CD14-positive monocyte (primary cell): Measurements from ENCODE around the gene TCN2. TPM values are rescaled to one million over a fixed set of nuclear protein-coding genes. Genes with fewer than 3 reads are reported as not detected.

Experiments used
- DNase-seq, 3 donors: peaks; one replicate each; pipeline ENCODE4 v3.0.0-alpha.2; 2011 to 2022
- H2AFZ ChIP-seq: 2 replicates; pipeline ENCODE4 v1.6.0; 2012; ENCODE audit warnings: mild to moderate bottlenecking, low read depth, low read length, inconsistent platforms; ENCODE audit not compliant: insufficient read depth, poor library complexity, severe bottlenecking
- H3K27ac ChIP-seq, 2 donors: 1 replicate in 1 of 2; 2 replicates in 1 of 2; pipeline ENCODE4 v1.5.1; 2012 to 2013; ENCODE audit warnings: low read length in 2 of 2, control low read depth in 1 of 2, inconsistent platforms in 1 of 2, low read depth in 1 of 2, mild to moderate bottlenecking in 1 of 2
- H3K27me3 ChIP-seq, 2 donors: one replicate each; pipeline versions ENCODE4 v1.6.0 to v1.6.1; 2011 to 2013; ENCODE audit warnings: low read length in 2 of 2; ENCODE audit not compliant: control insufficient read depth in 2 of 2, insufficient read depth in 2 of 2
- H3K36me3 ChIP-seq, 2 donors: replicated peaks in 1 of 2; 1 replicate in 1 of 2; 2 replicates in 1 of 2; pipeline versions ENCODE4 v1.5.1 to v1.6.1; 2012 to 2013; ENCODE audit warnings: low read length in 2 of 2, control low read depth in 1 of 2, inconsistent platforms in 1 of 2, mild to moderate bottlenecking in 1 of 2; ENCODE audit not compliant: insufficient read depth in 2 of 2, control insufficient read depth in 1 of 2
- H3K4me1 ChIP-seq, 2 donors: 1 replicate in 1 of 2; 2 replicates in 1 of 2; pipeline versions ENCODE4 v1.5.1 to v1.6.1; 2012 to 2013; ENCODE audit warnings: low read length in 2 of 2, control low read depth in 1 of 2, inconsistent platforms in 1 of 2, mild to moderate bottlenecking in 1 of 2, moderate library complexity in 1 of 2; ENCODE audit not compliant: insufficient read depth in 2 of 2, control insufficient read depth in 1 of 2
- H3K4me2 ChIP-seq: replicated peaks from 2 replicates; pipeline ENCODE3; 2012; ENCODE audit warnings: low read length, moderate library complexity, mild to moderate bottlenecking; ENCODE audit not compliant: poor library complexity, severe bottlenecking; ENCODE audit errors: extremely low read depth
- H3K4me3 ChIP-seq, 3 experiments: fragments of 200-600 bp in 1 of 3; sonication (generic) in 1 of 3; replicated peaks in 1 of 3; 1 replicate in 2 of 3; 2 replicates in 1 of 3; pipeline ENCODE4 v1.5.1; 2011 to 2013; ENCODE audit warnings: low read length in 3 of 3, mild to moderate bottlenecking in 3 of 3, control low read depth in 2 of 3, low read depth in 2 of 3, inconsistent platforms in 1 of 3, moderate library complexity in 1 of 3
- H3K79me2 ChIP-seq: 2 replicates; pipeline ENCODE4 v1.6.0; 2012; ENCODE audit warnings: mild to moderate bottlenecking, control low read depth, inconsistent platforms, low read length, moderate library complexity; ENCODE audit not compliant: insufficient read depth
- H3K9ac ChIP-seq: 2 replicates; pipeline ENCODE4 v1.6.0; 2017; ENCODE audit warnings: low read length, mild to moderate bottlenecking; ENCODE audit not compliant: insufficient read depth, poor library complexity, severe bottlenecking
- H3K9me3 ChIP-seq, 2 donors: replicated peaks in 1 of 2; 1 replicate in 1 of 2; 2 replicates in 1 of 2; pipeline versions ENCODE4 v1.5.1 to v1.6.1; 2012 to 2013; ENCODE audit warnings: low read length in 2 of 2, control low read depth in 1 of 2; ENCODE audit not compliant: control insufficient read depth in 1 of 2, insufficient read depth in 1 of 2
- H4K20me1 ChIP-seq: 2 replicates; pipeline ENCODE4 v1.6.0; 2012; ENCODE audit warnings: mild to moderate bottlenecking, low read length, control low read depth, moderate library complexity; ENCODE audit not compliant: insufficient read depth
- H3K27ac Mint-ChIP-seq, 7 donors: one replicate each; pipeline ENCODE4 v1.8.0; 2020; ENCODE audit warnings: mild to moderate bottlenecking in 7 of 7, mixed read lengths in 7 of 7, moderate library complexity in 6 of 7, inconsistent platforms in 2 of 7
- H3K27me3 Mint-ChIP-seq, 3 donors: one replicate each; pipeline ENCODE4 v1.8.0; 2021 to 2022; ENCODE audit warnings: low read depth in 3 of 3, mild to moderate bottlenecking in 3 of 3, mixed read lengths in 3 of 3, moderate library complexity in 3 of 3, inconsistent platforms in 1 of 3
- H3K36me3 Mint-ChIP-seq, 2 donors: one replicate each; pipeline ENCODE4 v1.8.0; 2020; ENCODE audit warnings: mixed read lengths in 2 of 2, inconsistent platforms in 1 of 2, mild to moderate bottlenecking in 1 of 2
- H3K4me1 Mint-ChIP-seq: one replicate; pipeline ENCODE4 v1.8.0; 2020; ENCODE audit warnings: mild to moderate bottlenecking, mixed read lengths
- H3K4me3 Mint-ChIP-seq, 2 donors: one replicate each; pipeline ENCODE4 v1.8.0; 2020; ENCODE audit warnings: mild to moderate bottlenecking in 2 of 2, mixed read lengths in 2 of 2, moderate library complexity in 1 of 2
- H3K9me3 Mint-ChIP-seq, 7 donors: one replicate each; pipeline ENCODE4 v1.8.0; 2020 to 2022; ENCODE audit warnings: mixed read lengths in 7 of 7, mild to moderate bottlenecking in 6 of 7, moderate library complexity in 6 of 7, inconsistent platforms in 2 of 7
- CTCF ChIP-seq: fragments of 200-600 bp; IDR thresholded peaks from one replicate; pipeline ENCODE4 v1.8.0; 2022; ENCODE audit warnings: antibody characterized with exemption, mild to moderate bottlenecking
- WGBS: methylation state at CpG from one replicate; pipeline ENCODE4 v1.1.5; 2013; ENCODE audit warnings: missing lambda C conversion rate; ENCODE audit not compliant: insufficient coverage; 5-methylcytosine and 5-hydroxymethylcytosine counted together
- intact Hi-C, 2 donors: fragments of 100-400 bp; cut with micrococcal nuclease; formaldehyde crosslinking; loops; one replicate each; pipeline versions ENCODE4 v1.15.0 to v1.15.1; 2023
- polyA plus RNA-seq, 3 donors: library from polyadenylated mRNA; depleted of rRNA in 1 of 3; unstranded in 2 of 3; stranded (reverse) in 1 of 3; fragments of 300-500 nt in 2 of 3; fragments of >200 nt in 1 of 3; fragmentation: Illumina TruSeq in 2 of 3; gene quantifications; 1 replicate in 2 of 3; 2 replicates in 1 of 3; pipeline ENCODE4 v1.2.3, GENCODE V29; 2012 to 2021

TCN2 gene
- polyA plus RNA-seq, 3 donors: 27.1 to 51.7 (median 45.0) TPM

DNA sequence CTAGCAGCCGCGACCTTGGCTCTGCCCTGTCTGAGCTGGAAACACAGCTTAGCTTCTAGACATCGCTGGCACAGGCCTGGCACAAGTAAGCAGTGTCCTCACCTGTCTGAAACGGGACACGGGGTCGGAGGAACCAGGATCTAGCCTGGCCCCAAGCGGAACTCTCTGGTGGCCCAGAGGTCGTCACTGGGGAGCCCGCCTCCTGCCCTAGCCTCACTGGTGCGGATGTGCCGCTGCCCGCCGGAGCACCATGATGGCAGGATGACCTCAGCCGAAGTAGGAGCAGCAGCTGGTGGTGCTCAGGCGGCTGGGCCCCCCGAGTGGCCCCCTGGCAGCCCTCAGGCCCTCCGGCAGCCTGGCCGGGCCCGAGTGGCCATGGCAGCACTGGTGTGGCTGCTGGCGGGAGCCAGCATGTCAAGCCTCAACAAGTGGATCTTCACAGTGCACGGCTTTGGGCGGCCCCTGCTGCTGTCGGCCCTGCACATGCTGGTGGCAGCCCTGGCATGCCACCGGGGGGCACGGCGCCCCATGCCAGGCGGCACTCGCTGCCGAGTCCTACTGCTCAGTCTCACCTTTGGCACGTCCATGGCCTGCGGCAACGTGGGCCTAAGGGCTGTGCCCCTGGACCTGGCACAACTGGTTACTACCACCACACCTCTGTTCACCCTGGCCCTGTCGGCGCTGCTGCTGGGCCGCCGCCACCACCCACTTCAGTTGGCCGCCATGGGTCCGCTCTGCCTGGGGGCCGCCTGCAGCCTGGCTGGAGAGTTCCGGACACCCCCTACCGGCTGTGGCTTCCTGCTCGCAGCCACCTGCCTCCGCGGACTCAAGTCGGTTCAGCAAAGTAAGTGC, 29.5 kb downstream of the TCN2 start:
- Mint-ChIP-seq H3K36me3 (no peaks in the 10 kb centered on the region), H3K9me3 (peaks cover 0 to 7% (median 2%) of the 10 kb centered on the region in 7 donors), H3K27ac (peak overlapping the region in 4 of 7 donors; percentile 40 to 77 (median 66)), H3K4me1 (peaks cover 21% of the 10 kb centered on the region), H3K4me3 (peak overlapping the region; percentile 84 to 93), H3K27me3 (peaks cover 3 to 11% (median 5%) of the 10 kb centered on the region in 3 donors)
- Histone ChIP-seq H3K4me2 (peak overlapping the region; percentile 98), H3K9me3 (no peaks in the 10 kb centered on the region), H3K4me1 (peaks cover 28 to 33% of the 10 kb centered on the region in 2 donors), H3K9ac (peak overlapping the region; percentile 74), H2AFZ (peak overlapping the region; percentile 87), H3K4me3 (peak overlapping the region; percentile 29 to 79 (median 46)), H3K36me3 (no peaks in the 10 kb centered on the region), H3K79me2 (no peaks in the 10 kb centered on the region), H3K27me3 (peaks cover 0 to 6% of the 10 kb centered on the region in 2 donors), H3K27ac (peak overlapping the region in 1 of 2 donors; percentile 92), H4K20me1 (no peaks in the 10 kb centered on the region)
- 72% methylated on average over 45 of the region's 45 CpGs for WGBS
- no peak for DNase-seq
- intact Hi-C loops: no loop called here
- no peak for TF ChIP-seq CTCF

DNA sequence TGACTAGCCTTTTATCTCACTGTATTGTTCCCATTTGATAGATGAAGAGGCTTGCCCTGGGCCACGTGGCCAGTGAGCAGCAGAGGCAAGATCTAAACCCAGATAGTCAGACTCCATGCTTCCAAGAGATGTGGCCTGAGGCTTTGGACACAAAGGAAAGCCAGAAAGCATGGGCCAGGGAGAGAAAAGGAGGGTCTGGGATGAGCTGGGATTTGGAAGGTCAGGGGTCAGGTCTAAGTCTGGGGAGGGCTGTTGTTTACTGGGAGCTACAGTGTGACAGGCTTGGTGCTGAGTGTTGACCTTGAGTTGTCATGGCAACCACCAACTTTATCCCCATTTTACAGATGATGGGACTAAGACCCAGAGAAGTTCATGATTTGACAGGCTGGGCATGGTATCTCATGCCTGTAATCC, 30.7 kb downstream of the TCN2 start:
- Histone ChIP-seq H3K9ac (no peak overlapping the region), H3K4me2 (no peak overlapping the region), H2AFZ (no peak overlapping the region), H3K9me3 (no peaks in the 10 kb centered on the region), H4K20me1 (no peaks in the 10 kb centered on the region), H3K79me2 (no peaks in the 10 kb centered on the region), H3K27ac (no peak overlapping the region), H3K4me3 (no peak overlapping the region), H3K27me3 (peaks cover 0 to 6% of the 10 kb centered on the region in 2 donors), H3K36me3 (no peaks in the 10 kb centered on the region), H3K4me1 (peaks cover 28 to 33% of the 10 kb centered on the region in 2 donors)
- no peak for TF ChIP-seq CTCF
- peaks cover 0 to 7% (median 2%) of the 10 kb centered on the region in 7 donors for H3K9me3 Mint-ChIP-seq
- intact Hi-C loops: no loop called here
- WGBS: no CpG with 5 or more reads among the region's 1 CpG
- peaks cover 3 to 11% (median 5%) of the 10 kb centered on the region in 3 donors for H3K27me3 Mint-ChIP-seq
- no peak for DNase-seq
- H3K4me3 Mint-ChIP-seq: peak overlapping the region; percentile 34 to 51
- H3K4me1 Mint-ChIP-seq: peaks cover 21% of the 10 kb centered on the region
- H3K27ac Mint-ChIP-seq: no peak overlapping the region
- no peaks in the 10 kb centered on the region for H3K36me3 Mint-ChIP-seq
